Hepatocyte (in vitro differentiated cells): ENCODE measurements around the gene ZDHHC9.

Experiments
- CTCF ChIP-seq: fragments of 200-600 bp; sonication (generic); IDR thresholded peaks from 2 replicates; pipeline ENCODE4 v1.5.1; 2016; ENCODE audit warnings: antibody characterized with exemption, mild to moderate bottlenecking; ENCODE audit not compliant: poor library complexity
- EZH2 ChIP-seq: fragments of 200-600 bp; sonication (generic); IDR thresholded peaks from 2 replicates; pipeline ENCODE4 v1.6.1; 2016; ENCODE audit warnings: antibody characterized with exemption, mild to moderate bottlenecking, borderline replicate concordance
- EZH2phosphoT487 ChIP-seq: fragments of 200-600 bp; sonication (generic); IDR thresholded peaks from one replicate; pipeline ENCODE4 v1.6.1; 2018; ENCODE audit warnings: antibody characterized with exemption, mild to moderate bottlenecking, low read depth, moderate library complexity; ENCODE audit not compliant: unreplicated experiment, severe bottlenecking

- TF ChIP-seq CTCF (no peak), EZH2phosphoT487 (no peak), EZH2 (no peak)
Observed at GRCh38 chrX:129761596-129761995, 82.1 kb downstream of the ZDHHC9 start.
